ENCODE data around the gene RBM45. TPM values are rescaled to one million over a fixed set of nuclear protein-coding genes. Genes with fewer than 3 reads are reported as not detected.

RBM45 gene
- 17.6 and 18.7 TPM in 2 replicates for total RNA-seq

GRCh38 chr2:178112202-178113152, at the start of gene RBM45:
RBM45 (plus strand) TSS chr2:178112437; CDS start chr2:178112547, 110 bp downstream.

GRCh38 chr2:178072383-178073301, 39.6 kb upstream of the RBM45 start, which contains the start of gene PDE11A:
PDE11A (minus strand) TSS chr2:178072777; CDS start chr2:178072437, 340 bp downstream.

Small RNA genes within 50 kb of the gene (small RNA-seq; reads per million reads assigned to genes)
- gene AC011998.1 (not detected), gene RNU5E-9P (0.08 reads per million)

Other genes starting within 250 kb of the RBM45 start
- under 0.01 and 0.10 TPM in 2 replicates for gene PDE11A, start 39.7 kb upstream of the RBM45 start, total RNA-seq
- 6.7 and 8.5 TPM in 2 replicates for gene OSBPL6, start 82.1 kb downstream of the RBM45 start, total RNA-seq

Data from vein endothelial cell (primary cell).